HepG2 (cell line): ENCODE results near the gene PRM2. TPM values are rescaled to one million over a fixed set of nuclear protein-coding genes. Genes with fewer than 3 reads are reported as not detected.
A peak's percentile ranks its signal among the peaks of the same experiment; 100 is the strongest.

Source experiments
- CENPX ChIP-seq: sonication (generic); formaldehyde crosslinking; IDR thresholded peaks from 2 replicates; pipeline ENCODE4 v1.9.0; 2021; ENCODE audit warnings: mild to moderate bottlenecking, missing genetic modification reagents, moderate library complexity
- ERF ChIP-seq: IDR thresholded peaks from 2 replicates; pipeline ENCODE4 v1.6.1; 2018; ENCODE audit warnings: missing biosample characterization, missing genetic modification reagents
- FOXM1 ChIP-seq: sonication (generic); formaldehyde crosslinking; IDR thresholded peaks from 2 replicates; pipeline ENCODE4 v1.5.0; 2020; ENCODE audit warnings: missing genetic modification reagents
- GTF2F1 ChIP-seq: fragments of 150-350 bp; IDR thresholded peaks from 2 replicates; pipeline ENCODE4 v1.6.1; 2014; ENCODE audit warnings: low read length
- KDM1A ChIP-seq: IDR thresholded peaks from 2 replicates; pipeline ENCODE4 v1.6.1; 2016; ENCODE audit warnings: missing compliant biosample characterization
- MATR3 ChIP-seq: sonication (generic); formaldehyde crosslinking; IDR thresholded peaks from 2 replicates; pipeline ENCODE4 v1.4.0; 2020; ENCODE audit warnings: missing genetic modification reagents
- PHF5A ChIP-seq: IDR thresholded peaks from one replicate; pipeline ENCODE4 v1.6.1; 2018; ENCODE audit warnings: low read depth, missing genetic modification reagents; ENCODE audit not compliant: unreplicated experiment
- RBAK ChIP-seq: sonication (generic); formaldehyde crosslinking; IDR thresholded peaks from 2 replicates; pipeline ENCODE4 v1.5.1; 2020; ENCODE audit warnings: mild to moderate bottlenecking, missing genetic modification reagents
- RFXAP ChIP-seq: sonication (generic); formaldehyde crosslinking; IDR thresholded peaks from 2 replicates; pipeline ENCODE4 v1.4.0; 2020; ENCODE audit warnings: missing genetic modification reagents, borderline replicate concordance
- SMARCE1 ChIP-seq: fragments of 450-650 bp; IDR thresholded peaks from 2 replicates; pipeline ENCODE4 v1.6.1; 2017; ENCODE audit warnings: borderline replicate concordance
- TARDBP ChIP-seq: sonication (generic); formaldehyde crosslinking; IDR thresholded peaks from 2 replicates; pipeline ENCODE4 v1.8.0; 2022; ENCODE audit warnings: mild to moderate bottlenecking, missing genetic modification reagents
- TFAP4 ChIP-seq: sonication (generic); IDR thresholded peaks from 2 replicates; pipeline ENCODE4 v1.6.1; 2016; ENCODE audit warnings: low read depth, borderline replicate concordance
- TSC22D2 ChIP-seq: sonication (generic); formaldehyde crosslinking; IDR thresholded peaks from 2 replicates; pipeline ENCODE4 v1.5.1; 2020; ENCODE audit warnings: missing genetic modification reagents, mild to moderate bottlenecking, borderline replicate concordance
- ZFP1 ChIP-seq: IDR thresholded peaks from 2 replicates; pipeline ENCODE4 v1.6.1; 2016
- ZNF234 ChIP-seq: sonication (generic); formaldehyde crosslinking; conservative IDR thresholded peaks from 2 replicates; pipeline ENCODE4 v1.5.1; 2020; ENCODE audit warnings: mild to moderate bottlenecking, missing genetic modification reagents
- ZNF446 ChIP-seq: sonication (generic); formaldehyde crosslinking; IDR thresholded peaks from 2 replicates; pipeline ENCODE4 v1.5.0; 2020; ENCODE audit warnings: mild to moderate bottlenecking, missing genetic modification reagents
- ZNF563 ChIP-seq: sonication (generic); formaldehyde crosslinking; IDR thresholded peaks from 2 replicates; pipeline ENCODE4 v1.8.0; 2022; ENCODE audit warnings: mild to moderate bottlenecking, moderate library complexity, missing genetic modification reagents
- ZNF709 ChIP-seq: sonication (generic); formaldehyde crosslinking; IDR thresholded peaks from 2 replicates; pipeline ENCODE4 v1.5.0; 2020; ENCODE audit warnings: mild to moderate bottlenecking, missing genetic modification reagents
- ZNF784 ChIP-seq: sonication (generic); formaldehyde crosslinking; IDR thresholded peaks from 2 replicates; pipeline ENCODE4 v1.5.1; 2020; ENCODE audit warnings: missing genetic modification reagents, mild to moderate bottlenecking, borderline replicate concordance
- ZSCAN20 ChIP-seq: sonication (generic); formaldehyde crosslinking; IDR thresholded peaks from 2 replicates; pipeline ENCODE4 v1.4.0; 2020; ENCODE audit warnings: missing genetic modification reagents, mild to moderate bottlenecking, borderline replicate concordance
- polyA plus RNA-seq, 8 experiments: library from polyadenylated mRNA; depleted of rRNA in 3 of 8; stranded (reverse) in 7 of 8; unstranded in 1 of 8; fragments of >200 nt; fragmentation: Illumina TruSeq in 4 of 8; extraction: Trizol in 4 of 8; gene quantifications; 2 replicates each; pipeline versions ENCODE4 v1.2.1 to v1.2.3, GENCODE V29; 2011 to 2016; ENCODE audit warnings: low read depth in 4 of 8, missing spikeins in 1 of 8, mixed read lengths in 1 of 8; ENCODE audit not compliant: insufficient read depth in 1 of 8
- total RNA-seq, 5 experiments: library from RNA; depleted of rRNA; stranded (reverse); fragments of >200 nt; fragmentation: Illumina TruSeq; extraction: Trizol; gene quantifications; 2 replicates each; pipeline ENCODE4 v1.2.3, GENCODE V29; 2016; ENCODE audit warnings: low read depth in 1 of 5
- TF ChIP-seq, protein P1 (sequence below): sonication (generic); formaldehyde crosslinking; IDR thresholded peaks from 2 replicates; pipeline ENCODE4 v1.9.0; 2021; ENCODE audit warnings: mild to moderate bottlenecking, missing genetic modification reagents
- TF ChIP-seq, protein P2 (sequence below): sonication (generic); formaldehyde crosslinking; IDR thresholded peaks from 2 replicates; pipeline ENCODE4 v1.5.0; 2020; ENCODE audit warnings: missing genetic modification reagents

Gene PRM2
- total and polyA plus RNA-seq, 2 of the 13 experiments (the other 11 are each of a cell fraction or from before 2014, with no cell fraction given), result 0.54 TPM; not detected in 1

DNA sequence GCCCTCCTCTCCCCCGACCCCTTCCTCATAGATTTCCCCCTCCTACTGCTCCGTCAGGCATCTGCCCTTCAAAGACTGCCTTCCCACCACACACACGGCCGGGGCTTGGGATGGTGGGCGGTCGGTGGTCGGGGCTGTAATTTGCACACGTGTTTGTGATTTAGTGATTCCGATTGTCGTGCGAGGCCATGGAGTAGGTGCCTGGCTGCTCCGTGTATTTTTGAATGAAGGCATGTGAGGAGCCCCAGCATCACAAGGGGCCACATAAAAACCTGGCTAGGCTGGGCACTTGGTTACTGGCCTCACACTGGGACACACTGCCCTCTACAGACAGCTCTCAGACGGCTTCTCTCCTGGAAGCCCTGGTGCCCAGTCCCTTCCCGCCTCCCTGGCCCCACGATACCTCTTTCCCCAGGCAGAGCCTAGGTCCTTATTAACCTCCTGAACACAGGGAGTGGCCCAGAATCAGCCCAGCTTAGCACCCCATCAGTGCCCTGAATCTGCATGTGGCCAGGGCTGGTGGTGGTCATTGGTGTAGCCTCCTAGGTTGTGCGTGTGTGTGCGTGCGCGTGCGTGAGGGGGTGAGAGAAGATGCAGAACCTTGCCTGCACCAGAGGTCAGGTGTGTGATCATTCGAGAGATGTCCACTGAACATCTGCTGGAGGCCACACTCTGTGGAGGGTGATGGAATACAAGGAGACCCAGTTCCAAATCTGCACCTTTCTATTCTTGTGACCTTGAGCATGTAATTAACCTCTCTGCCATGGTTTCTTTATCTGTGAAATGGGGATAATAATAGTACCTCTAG is 18.9 kb downstream of the PRM2 start (continued):
- TF ChIP-seq, protein P1, sequence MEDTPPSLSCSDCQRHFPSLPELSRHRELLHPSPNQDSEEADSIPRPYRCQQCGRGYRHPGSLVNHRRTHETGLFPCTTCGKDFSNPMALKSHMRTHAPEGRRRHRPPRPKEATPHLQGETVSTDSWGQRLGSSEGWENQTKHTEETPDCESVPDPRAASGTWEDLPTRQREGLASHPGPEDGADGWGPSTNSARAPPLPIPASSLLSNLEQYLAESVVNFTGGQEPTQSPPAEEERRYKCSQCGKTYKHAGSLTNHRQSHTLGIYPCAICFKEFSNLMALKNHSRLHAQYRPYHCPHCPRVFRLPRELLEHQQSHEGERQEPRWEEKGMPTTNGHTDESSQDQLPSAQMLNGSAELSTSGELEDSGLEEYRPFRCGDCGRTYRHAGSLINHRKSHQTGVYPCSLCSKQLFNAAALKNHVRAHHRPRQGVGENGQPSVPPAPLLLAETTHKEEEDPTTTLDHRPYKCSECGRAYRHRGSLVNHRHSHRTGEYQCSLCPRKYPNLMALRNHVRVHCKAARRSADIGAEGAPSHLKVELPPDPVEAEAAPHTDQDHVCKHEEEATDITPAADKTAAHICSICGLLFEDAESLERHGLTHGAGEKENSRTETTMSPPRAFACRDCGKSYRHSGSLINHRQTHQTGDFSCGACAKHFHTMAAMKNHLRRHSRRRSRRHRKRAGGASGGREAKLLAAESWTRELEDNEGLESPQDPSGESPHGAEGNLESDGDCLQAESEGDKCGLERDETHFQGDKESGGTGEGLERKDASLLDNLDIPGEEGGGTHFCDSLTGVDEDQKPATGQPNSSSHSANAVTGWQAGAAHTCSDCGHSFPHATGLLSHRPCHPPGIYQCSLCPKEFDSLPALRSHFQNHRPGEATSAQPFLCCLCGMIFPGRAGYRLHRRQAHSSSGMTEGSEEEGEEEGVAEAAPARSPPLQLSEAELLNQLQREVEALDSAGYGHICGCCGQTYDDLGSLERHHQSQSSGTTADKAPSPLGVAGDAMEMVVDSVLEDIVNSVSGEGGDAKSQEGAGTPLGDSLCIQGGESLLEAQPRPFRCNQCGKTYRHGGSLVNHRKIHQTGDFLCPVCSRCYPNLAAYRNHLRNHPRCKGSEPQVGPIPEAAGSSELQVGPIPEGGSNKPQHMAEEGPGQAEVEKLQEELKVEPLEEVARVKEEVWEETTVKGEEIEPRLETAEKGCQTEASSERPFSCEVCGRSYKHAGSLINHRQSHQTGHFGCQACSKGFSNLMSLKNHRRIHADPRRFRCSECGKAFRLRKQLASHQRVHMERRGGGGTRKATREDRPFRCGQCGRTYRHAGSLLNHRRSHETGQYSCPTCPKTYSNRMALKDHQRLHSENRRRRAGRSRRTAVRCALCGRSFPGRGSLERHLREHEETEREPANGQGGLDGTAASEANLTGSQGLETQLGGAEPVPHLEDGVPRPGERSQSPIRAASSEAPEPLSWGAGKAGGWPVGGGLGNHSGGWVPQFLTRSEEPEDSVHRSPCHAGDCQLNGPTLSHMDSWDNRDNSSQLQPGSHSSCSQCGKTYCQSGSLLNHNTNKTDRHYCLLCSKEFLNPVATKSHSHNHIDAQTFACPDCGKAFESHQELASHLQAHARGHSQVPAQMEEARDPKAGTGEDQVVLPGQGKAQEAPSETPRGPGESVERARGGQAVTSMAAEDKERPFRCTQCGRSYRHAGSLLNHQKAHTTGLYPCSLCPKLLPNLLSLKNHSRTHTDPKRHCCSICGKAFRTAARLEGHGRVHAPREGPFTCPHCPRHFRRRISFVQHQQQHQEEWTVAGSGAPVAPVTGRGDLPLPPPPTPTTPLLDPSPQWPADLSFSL, result no peak
- TF ChIP-seq TSC22D2 (CRISPR knock-in tag) (peak; percentile 44; the same call in 1 of the 2 replicates), ZNF563 (CRISPR knock-in tag) (peak; percentile 82; the same call in 1 of the 2 replicates), ERF (peak; percentile 72; the same call in 1 of the 2 replicates), ZNF784 (CRISPR knock-in tag) (peak; percentile 50; the same call in 1 of the 2 replicates), TARDBP (CRISPR knock-in tag) (peak; percentile 95), ZSCAN20 (CRISPR knock-in tag) (no peak; the same call in 1 of the 2 replicates), PHF5A (CRISPR knock-in tag) (peak; percentile 67), FOXM1 (no peak), CENPX (CRISPR knock-in tag) (no peak), TFAP4 (peak; percentile 37; the same call in 1 of the 2 replicates), KDM1A (no peak), MATR3 (CRISPR knock-in tag) (no peak), GTF2F1 (peak; percentile 32; the same call in 1 of the 2 replicates), RBAK (CRISPR knock-in tag) (no peak), ZNF446 (CRISPR knock-in tag) (no peak; the same call in 1 of the 2 replicates), SMARCE1 (no peak), ZNF234 (CRISPR knock-in tag) (no peak), RFXAP (CRISPR knock-in tag) (peak; percentile 74; the same call in 1 of the 2 replicates), ZNF709 (CRISPR knock-in tag) (no peak), ZFP1 (CRISPR knock-in tag) (no peak; the same call in 1 of the 2 replicates)
- TF ChIP-seq, protein P2, sequence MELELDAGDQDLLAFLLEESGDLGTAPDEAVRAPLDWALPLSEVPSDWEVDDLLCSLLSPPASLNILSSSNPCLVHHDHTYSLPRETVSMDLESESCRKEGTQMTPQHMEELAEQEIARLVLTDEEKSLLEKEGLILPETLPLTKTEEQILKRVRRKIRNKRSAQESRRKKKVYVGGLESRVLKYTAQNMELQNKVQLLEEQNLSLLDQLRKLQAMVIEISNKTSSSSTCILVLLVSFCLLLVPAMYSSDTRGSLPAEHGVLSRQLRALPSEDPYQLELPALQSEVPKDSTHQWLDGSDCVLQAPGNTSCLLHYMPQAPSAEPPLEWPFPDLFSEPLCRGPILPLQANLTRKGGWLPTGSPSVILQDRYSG (CRISPR knock-in tag), result no peak
